ENCODE results near the gene CACNA1G.
A peak's percentile ranks its signal among the peaks of the same experiment; 100 is the strongest.

The CACNA1G gene

DNA sequence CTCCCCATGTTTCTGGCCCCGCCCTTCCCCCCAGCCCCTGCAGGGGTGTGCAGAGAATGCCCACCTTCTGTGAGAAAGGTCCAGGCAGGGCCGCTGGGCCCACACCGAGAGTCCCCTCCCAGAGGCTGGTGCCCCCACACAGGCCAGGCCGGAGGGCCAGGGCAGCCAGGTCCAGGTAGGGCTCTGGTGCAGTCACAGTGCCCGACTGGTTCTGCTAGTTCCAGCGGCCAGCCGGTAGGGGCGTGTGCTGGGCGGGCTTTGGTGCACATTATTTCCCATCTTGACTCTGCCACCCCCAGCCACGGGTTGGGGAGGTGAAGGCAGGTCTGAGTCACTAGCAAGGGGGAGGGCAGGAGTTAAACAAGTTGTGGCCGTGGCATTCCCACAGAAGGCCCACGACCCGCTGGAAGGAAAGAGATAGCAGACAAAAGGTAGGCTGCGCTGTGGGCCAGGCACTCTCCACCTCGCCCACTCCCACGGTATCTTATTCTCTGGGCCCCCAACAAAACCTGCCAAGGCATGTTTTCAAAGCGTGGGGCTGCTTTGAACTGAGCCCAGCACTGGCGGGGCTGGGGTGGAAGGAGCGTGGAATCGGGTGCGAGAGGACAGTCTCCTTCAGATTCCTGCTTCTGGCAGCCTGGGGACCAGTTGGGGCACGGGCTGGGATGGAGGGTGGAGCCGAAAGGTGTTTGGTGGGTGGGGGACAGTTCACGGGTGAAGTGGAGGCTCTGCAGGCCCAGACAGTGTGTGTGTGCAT, 26.1 kb upstream of the CACNA1G start:
- DNase-seq, result no peak

- no peak for DNase-seq
Measured at GRCh38 chr17:50534979-50535326, 25.6 kb upstream of the CACNA1G start.

DNA sequence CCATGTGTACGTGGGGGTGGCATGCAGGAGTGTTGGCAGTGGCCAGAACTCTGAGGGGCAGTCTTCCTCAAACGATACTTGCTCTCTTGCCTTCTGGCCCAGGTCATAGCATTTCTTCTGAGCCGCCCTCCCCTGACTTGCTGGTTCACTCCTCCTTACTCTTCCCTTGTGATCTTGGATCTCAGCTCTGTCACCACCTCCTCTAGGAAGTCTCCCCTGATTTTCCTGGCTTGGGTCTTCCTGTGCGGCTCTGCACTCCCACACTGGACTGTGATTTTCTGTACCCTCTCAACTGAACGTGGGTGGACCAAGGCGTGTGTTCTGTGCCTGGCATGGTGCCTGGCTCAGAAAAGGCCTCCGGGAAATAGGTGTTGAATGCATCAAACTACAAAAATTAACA, 25.1 kb upstream of the CACNA1G start:
- no peak for DNase-seq

GRCh38 chr17:50536683-50537646, 23.6 kb upstream of the CACNA1G start:
- DNase-seq, result no peak

DNA sequence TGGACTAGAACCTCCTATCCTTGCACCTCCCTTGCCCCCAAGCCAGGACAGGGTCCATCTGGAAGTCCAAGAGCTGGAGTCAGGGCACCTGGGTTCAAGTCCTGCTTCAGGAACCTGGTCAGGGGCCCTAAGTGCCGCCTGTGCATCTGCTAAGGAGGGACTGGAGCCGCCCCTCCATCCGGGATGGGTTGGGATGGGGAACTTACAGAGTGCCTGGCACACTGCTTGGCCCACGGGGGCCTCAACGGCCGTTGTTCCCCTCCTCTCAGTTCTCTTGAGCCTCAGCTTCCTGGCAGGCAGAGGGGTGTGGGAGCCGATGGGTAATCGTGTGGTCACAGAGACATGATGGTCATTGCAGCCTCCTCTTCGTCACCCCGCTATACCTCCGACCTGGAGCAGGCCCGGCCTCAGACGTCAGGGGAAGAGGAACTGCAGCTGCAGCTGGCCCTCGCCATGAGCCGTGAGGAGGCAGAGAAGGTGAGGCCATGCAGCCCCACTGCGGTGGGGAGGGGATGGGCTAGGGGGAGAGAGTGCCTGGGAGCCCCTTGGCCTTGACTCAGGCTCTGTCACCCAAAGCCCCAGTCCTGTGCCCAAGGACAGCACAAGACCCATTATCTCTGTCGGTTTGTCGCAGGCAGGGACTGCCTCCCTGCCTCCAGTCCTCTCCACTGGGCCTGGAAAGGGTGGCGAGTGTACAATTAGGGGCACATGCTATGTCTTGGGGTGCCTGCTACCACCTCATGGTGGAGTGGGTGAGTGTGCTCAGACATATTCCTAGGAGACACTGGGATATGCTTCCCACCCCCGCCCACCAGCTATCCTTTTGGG, 22.6 kb upstream of the CACNA1G start:
- no peak for DNase-seq

DNA sequence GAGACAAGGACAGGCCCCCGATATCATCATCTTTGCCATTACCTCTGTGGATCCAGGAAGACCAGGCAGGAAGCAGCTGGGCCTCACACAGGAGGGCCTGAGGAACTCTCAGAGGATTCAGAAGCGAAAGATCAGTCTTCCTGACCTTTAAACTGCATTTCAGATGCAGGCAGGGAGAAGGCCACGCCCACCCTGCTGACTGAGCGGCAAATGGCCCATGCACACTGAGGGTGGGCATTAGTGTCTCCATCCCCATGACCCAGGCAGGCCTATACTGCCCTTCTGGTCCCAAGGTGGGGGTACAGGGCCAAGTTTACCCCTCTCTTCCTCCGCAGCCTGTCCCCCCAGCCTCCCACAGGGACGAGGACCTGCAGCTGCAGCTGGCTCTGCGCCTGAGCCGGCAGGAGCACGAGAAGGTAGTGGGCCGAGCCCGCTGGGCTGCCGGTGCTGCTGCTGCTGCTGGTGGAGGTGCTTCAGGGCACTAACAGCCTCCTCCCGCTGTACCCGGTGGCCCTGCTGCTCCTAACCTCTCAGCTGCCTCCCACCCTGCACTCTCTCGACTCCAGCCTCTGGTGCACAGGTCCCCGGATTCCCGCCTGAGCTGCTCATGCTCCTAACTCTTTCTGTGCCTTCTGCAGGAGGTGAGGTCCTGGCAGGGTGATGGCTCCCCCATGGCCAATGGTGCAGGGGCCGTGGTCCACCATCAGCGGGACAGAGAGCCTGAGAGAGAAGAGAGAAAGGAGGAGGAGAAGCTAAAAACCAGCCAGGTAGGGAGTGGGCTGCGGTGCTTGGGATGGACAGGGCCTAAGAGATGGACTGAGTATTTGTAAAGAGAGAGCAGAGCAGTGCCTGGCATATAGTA, 21.7 kb upstream of the CACNA1G start:
- no peak for DNase-seq

- no peak for DNase-seq
Measured at GRCh38 chr17:50539762-50540559, 20.6 kb upstream of the CACNA1G start.

DNA sequence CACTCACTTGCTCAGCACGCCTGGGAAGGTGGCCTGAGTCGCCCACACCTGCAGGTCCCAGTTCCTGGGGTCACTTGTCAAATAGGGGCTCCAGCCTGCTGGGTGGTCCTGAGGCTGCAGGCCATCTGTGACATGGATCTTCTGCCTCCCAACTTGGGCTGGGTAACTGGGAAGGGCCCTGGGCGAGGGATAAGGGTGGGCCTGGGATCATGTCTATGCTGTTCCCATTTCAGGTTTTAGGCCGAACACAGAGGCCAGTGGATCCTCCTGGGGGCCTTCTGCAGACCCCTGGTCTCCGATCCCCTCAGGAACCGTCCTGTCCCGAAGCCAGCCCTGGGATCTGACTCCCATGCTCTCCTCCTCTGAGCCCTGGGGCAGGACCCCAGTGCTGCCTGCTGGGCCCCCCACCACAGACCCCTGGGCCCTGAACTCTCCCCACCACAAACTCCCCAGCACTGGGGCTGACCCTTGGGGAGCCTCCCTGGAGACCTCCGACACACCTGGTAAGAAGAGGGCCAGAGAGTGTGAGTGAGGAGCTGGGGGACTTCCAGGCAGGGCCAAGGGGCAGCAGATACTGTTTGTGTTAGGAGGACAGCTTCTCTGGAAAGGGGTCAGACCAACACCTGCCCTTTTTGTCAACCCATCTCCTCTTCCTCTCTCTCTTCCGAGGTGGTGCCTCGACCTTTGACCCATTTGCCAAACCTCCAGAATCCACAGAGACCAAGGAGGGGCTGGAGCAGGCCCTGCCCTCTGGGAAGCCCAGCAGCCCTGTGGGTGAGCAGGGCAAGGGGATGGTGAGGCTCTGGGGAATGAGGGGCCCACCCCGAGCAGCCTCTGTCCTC, 19.7 kb upstream of the CACNA1G start:
- DNase-seq, result no peak

DNA sequence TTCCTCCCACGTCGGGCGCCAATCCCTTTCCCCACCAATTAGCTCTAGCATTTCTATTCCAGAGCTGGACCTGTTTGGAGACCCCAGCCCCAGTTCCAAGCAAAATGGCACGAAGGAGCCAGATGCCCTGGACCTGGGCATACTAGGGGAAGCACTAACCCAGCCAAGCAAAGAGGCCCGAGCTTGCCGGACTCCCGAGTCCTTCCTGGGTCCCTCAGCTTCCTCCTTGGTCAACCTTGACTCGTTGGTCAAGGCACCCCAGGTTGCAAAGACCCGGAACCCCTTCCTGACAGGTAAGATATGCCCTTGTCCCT, 19.2 kb upstream of the CACNA1G start:
- no peak for DNase-seq

DNA sequence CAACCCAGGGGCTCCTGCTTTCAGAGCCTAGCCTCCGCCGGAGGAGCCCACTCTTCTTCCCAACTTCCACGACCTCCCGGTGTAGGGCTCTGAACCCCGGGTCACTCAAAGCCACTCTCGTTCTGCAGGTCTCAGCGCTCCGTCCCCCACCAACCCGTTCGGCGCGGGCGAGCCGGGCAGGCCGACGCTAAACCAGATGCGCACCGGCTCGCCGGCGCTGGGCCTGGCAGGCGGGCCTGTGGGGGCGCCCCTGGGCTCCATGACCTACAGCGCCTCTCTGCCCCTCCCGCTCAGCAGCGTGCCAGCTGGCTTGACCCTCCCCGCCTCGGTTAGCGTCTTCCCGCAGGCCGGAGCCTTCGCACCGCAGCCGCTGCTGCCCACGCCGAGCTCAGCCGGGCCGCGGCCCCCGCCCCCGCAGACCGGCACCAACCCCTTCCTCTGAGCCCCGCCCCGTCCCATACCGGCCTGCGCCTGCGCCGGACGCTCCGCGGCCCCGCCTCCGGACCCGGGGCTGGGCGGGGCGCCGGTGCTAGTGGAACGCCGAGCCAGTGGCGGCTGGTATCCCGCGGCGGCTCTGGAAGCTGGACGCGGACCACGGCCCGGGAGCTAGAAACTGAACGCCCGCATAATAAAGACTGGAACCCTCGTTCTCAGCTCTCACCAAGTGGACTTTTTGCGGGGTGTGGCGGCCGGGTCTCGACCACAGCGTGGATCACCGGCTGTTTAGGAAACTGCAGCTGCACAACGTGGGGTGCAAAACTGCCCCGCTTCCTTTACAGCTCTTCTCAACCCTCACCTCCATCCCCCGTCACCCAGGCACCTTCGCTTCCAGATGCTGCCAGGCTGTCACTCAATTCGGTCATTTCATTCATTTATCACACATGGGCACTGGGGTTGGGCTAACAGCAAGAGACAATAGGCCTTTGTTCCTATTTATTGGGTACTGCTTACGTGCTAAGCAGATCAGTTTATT, 18.5 kb upstream of the CACNA1G start:
- peak; percentile 51 for DNase-seq

DNA sequence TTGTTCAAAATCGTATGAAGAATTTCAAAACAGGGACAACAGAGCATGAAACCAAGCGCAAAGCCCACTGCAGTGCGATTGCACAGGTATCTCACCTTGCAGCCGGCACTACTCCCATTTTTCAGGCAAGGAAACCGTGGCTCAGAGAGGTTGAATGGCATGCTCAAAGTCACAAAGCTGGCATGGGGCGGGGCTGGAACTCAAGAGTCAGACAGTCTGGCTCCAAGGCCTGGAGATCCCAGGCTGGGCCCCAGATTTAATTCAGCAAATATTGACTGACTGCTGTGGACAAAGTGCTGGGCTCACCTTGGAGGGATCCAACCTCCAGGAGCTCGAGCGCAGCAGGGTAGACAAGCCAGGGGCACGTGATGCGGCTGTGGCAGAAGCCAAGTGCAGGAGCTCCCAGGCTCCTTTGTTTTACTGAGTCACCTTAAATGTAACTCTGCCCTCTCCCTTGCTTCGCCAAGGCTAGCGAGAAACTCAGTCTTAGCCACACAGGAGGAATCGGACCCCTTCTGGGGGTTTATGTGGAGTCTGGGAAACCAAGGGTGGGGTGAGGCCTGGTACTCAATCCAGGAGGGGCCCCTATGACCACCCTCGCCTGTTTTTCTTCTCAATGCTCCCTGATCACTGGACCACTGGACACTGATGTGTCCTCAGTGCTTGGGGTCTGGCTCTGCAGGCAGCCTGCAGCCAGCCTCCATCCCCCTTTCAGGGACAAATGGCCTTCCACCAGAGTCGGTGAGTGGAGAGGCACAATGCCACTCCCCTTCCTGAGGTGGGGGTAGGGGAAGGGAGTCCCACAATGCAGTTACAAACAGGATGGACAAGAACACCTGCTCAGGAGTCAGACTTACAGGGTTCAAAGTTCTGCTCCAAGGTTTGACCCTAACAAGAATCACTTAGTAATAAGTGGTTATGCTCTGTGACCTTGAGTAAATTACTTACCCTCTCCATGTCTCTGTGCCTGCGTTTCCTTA, 17.4 kb upstream of the CACNA1G start:
- no peak for DNase-seq

GRCh38 chr17:50544516-50544915, 16.0 kb upstream of the CACNA1G start:
- no peak for DNase-seq

DNA sequence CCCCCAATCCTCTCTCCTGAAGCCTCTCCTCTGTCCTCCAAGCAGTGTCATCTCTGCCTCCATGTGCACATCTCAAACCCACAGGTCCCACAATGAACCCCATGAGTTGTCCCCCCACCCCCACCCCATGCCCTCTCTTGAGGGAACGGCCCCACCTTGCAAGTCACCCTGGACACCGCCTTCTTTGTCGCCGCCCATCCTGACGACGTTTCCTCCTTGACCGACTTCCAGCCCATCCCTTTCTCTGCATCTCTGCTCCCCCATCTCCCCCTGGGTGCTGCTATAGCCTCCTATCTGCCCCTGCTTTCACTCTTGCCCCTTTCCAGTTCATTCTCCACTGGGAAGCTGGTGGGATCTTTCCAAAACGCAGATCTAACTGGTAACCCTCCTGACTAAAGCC, 15.2 kb upstream of the CACNA1G start:
- no peak for DNase-seq

DNA sequence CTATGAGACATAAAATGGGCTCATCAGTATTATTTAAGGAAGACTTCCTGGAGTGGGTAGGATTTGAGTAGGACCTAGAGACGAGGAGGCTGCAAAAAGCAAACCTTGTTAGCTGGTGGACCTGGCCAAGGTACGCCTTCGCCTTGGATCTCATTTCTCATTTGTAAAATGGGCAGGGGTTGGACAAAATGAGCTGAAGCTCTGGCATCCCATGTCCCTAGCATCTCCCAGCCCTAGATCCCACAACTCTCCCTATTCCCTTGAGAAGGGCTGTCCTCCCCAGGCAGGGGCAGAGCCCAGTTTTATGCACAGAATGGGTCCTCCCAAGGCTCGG, 13.8 kb upstream of the CACNA1G start:
- no peak for DNase-seq

DNA sequence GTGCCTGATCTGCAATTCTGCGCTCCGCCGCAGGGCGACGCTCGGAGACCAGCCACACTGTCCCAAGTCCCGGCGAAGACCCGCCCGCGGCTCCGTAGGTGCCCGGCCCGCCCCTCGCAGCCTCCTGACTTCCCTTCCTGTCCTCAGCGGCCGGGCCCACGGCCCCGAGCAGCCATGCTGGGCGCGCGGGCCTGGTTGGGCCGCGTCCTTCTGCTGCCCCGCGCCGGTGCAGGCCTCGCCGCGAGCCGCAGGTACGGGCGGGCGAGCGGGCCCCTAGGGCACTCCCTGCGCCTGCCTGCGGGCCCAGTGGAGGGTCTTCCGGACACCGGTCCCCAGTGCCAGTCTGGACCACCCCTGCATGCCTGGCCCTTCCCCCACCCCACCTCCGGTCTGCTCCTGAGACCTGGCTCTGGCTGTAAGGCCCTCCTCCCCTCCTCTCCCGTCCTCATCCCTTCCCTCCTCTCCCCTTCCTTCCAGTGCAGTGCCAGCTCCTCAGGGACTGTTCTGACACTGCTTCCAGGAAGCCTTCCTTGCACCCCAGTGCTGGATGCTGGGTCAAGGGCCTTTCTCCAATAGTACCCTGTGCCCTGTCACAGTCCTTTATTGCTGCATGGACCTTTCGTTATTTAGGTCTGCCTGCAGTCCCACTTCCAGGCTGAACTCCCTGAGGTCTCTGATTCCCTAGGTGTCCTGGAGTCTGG, 13.3 kb upstream of the CACNA1G start, which contains the start of gene SPATA20:
Gene SPATA20 (plus strand): TSS at position 140 of the 701 bp plus-strand sequence. CDS start 35 bp downstream, at position 175.
- peak; percentile 77 for DNase-seq

DNA sequence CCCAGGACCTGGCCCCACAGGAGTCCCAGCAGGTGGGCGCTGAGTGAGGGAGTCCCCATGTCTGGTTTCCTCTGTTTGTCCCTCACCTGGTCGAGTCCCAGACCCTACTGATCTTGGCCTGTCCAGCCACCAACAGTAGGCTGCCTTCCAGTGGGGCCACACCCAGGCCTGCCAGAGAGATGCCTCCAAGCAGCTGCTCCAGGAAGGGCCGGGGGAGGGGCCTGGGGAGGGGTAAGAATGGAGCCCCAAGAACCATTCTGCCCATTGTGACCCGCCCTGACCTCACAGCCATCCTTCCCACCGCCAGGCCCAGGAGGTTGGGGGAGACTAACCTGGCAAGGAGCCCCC, 12.8 kb upstream of the CACNA1G start:
- DNase-seq, result no peak

GRCh38 chr17:50548831-50549230, 11.7 kb upstream of the CACNA1G start:
- no peak for DNase-seq
